ENCODE results near the gene GDPD3. TPM values are rescaled to one million over a fixed set of nuclear protein-coding genes. Genes with fewer than 3 reads are reported as not detected.
A peak's percentile ranks its signal among the peaks of the same experiment; 100 is the strongest.

The GDPD3 gene
- total and polyA plus RNA-seq, 2 donors from 2014 or later = 3.6 to 17.7 TPM

DNA sequence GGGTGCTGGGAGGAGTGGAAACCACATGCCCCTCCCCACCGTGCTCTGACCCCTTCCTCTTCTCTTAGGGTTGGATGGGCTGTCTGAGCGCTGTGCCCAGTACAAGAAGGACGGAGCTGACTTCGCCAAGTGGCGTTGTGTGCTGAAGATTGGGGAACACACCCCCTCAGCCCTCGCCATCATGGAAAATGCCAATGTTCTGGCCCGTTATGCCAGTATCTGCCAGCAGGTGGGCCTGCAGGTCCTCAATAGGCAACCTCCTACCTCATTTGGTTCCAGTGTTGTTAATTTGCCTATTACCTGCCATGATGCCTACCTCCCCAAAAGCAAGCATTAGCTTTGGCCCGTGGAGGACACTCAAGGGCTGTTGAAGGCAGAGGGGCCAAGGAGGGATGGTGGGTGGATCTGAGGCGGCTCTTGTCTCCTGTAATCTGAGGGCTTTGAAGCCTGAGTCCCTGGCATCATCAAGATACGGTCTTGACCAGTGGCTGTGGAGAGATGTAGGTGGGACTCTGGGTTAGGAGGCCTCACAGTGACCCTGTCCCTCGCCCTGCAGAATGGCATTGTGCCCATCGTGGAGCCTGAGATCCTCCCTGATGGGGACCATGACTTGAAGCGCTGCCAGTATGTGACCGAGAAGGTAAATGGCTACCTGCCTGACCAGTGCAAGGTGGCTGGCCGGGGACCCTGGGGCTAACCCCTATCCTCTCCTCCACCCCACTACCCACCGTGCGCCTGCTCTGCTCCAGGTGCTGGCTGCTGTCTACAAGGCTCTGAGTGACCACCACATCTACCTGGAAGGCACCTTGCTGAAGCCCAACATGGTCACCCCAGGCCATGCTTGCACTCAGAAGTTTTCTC, 44.4 kb downstream of the GDPD3 start:
- H3K27ac ChIP-seq (ENCODE audit: low read depth in 2 of 2, low read length in 2 of 2) = peak overlapping the region in 1 of 2 donors; percentile 32
- TF ChIP-seq, protein P1, sequence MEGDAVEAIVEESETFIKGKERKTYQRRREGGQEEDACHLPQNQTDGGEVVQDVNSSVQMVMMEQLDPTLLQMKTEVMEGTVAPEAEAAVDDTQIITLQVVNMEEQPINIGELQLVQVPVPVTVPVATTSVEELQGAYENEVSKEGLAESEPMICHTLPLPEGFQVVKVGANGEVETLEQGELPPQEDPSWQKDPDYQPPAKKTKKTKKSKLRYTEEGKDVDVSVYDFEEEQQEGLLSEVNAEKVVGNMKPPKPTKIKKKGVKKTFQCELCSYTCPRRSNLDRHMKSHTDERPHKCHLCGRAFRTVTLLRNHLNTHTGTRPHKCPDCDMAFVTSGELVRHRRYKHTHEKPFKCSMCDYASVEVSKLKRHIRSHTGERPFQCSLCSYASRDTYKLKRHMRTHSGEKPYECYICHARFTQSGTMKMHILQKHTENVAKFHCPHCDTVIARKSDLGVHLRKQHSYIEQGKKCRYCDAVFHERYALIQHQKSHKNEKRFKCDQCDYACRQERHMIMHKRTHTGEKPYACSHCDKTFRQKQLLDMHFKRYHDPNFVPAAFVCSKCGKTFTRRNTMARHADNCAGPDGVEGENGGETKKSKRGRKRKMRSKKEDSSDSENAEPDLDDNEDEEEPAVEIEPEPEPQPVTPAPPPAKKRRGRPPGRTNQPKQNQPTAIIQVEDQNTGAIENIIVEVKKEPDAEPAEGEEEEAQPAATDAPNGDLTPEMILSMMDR (IDR thresholded peaks at IDR 0.05; ENCODE audit: borderline replicate concordance, extremely low read depth, insufficient read depth) = peak; percentile 15
- FAIRE-seq (no peak), DNase-seq (peak in 1 of 5 donors; percentile 38)
- no peaks in the 10 kb centered on the region for H3K9me3 ChIP-seq (ENCODE audit: control insufficient read depth in 2 of 3, insufficient read depth in 1 of 3, low read length in 3 of 3)
- H3K27me3 ChIP-seq (ENCODE audit: control insufficient read depth, insufficient read depth, low read length) = no peaks in the 10 kb centered on the region
- H3K4me3 ChIP-seq (ENCODE audit: low read length in 3 of 3) = peak overlapping the region in 1 of 3 donors; percentile 12
- intact Hi-C loops (cut with DNase I) = no loop called here
- H3K36me3 ChIP-seq (ENCODE audit: control insufficient read depth in 2 of 3, insufficient read depth in 3 of 3, low read length in 3 of 3) = peaks cover 11 to 52% (median 34%) of the 10 kb centered on the region in 3 donors
- peaks cover 0 to 32% (median 9%) of the 10 kb centered on the region in 3 donors for H3K4me1 ChIP-seq (ENCODE audit: control insufficient read depth in 2 of 3, insufficient read depth in 2 of 3, low read depth in 1 of 3, low read length in 3 of 3)
- peak overlapping the region in 1 of 3 donors; percentile 42 for H3K9ac ChIP-seq (ENCODE audit: low read length in 3 of 3)

DNA sequence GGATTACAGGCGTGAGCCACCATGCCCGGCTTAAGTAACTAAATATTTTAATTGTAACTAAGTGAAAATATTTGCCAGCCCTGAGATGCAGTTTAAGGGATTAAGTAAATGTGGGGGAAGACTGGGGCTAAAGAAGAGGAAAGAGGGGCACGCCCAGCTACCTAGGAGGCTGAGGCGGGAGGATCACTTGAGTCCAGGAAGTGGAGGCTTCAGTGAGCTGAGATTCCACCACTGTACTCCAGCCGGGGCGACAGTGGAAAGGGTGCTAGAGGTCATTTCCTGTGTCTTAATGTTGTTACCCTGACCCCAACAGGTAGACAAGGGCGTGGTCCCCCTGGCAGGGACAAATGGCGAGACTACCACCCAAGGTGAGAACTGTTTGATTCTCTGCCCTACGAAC, 45.0 kb downstream of the GDPD3 start:
- Histone ChIP-seq H3K4me1 (ENCODE audit: control insufficient read depth in 2 of 3, insufficient read depth in 2 of 3, low read depth in 1 of 3, low read length in 3 of 3) (peaks cover 0 to 39% (median 16%) of the 10 kb centered on the region in 3 donors), H3K27ac (ENCODE audit: low read depth in 2 of 2, low read length in 2 of 2) (peak overlapping the region in 1 of 2 donors; percentile 32), H3K9me3 (ENCODE audit: control insufficient read depth in 2 of 3, insufficient read depth in 1 of 3, low read length in 3 of 3) (no peaks in the 10 kb centered on the region), H3K9ac (ENCODE audit: low read length in 3 of 3) (peak overlapping the region in 1 of 3 donors; percentile 42), H3K36me3 (ENCODE audit: control insufficient read depth in 2 of 3, insufficient read depth in 3 of 3, low read length in 3 of 3) (peaks cover 11 to 52% (median 34%) of the 10 kb centered on the region in 3 donors), H3K27me3 (ENCODE audit: control insufficient read depth, insufficient read depth, low read length) (no peaks in the 10 kb centered on the region), H3K4me3 (ENCODE audit: low read length in 3 of 3) (peak overlapping the region in 1 of 3 donors; percentile 8)
- intact Hi-C loops (cut with DNase I) = no loop called here
- FAIRE-seq (no peak), DNase-seq (no peak)
- TF ChIP-seq, protein P1 (IDR thresholded peaks at IDR 0.05; ENCODE audit: borderline replicate concordance, extremely low read depth, insufficient read depth) = no peak

DNA sequence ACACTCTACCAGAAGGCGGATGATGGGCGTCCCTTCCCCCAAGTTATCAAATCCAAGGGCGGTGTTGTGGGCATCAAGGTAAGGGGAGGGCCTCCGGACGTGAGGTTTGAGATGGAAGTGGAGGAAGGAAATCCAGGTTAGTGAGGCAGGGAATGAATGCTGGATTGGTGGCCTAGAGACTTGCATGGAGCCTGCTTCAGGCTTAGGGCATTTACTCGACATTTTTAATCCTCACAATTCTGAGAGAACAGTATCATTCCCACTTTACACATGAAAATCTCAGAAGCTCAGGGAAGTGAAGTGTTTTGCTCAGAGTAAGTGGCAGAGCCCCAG, 45.8 kb downstream of the GDPD3 start:
- FAIRE-seq = no peak

More for the DNA sequence above, 45.8 kb downstream of the GDPD3 start:
- no peaks in the 10 kb centered on the region for H3K9me3 ChIP-seq (ENCODE audit: control insufficient read depth in 2 of 3, insufficient read depth in 1 of 3, low read length in 3 of 3)
- intact Hi-C loops (cut with DNase I) = no loop called here
- H3K4me3 ChIP-seq (ENCODE audit: low read length in 3 of 3) = peak overlapping the region in 2 of 3 donors; percentile 64 to 91
- peak overlapping the region in 1 of 3 donors; percentile 97 for H3K9ac ChIP-seq (ENCODE audit: low read length in 3 of 3)
- H3K36me3 ChIP-seq (ENCODE audit: control insufficient read depth in 2 of 3, insufficient read depth in 3 of 3, low read length in 3 of 3) = peaks cover 11 to 52% (median 34%) of the 10 kb centered on the region in 3 donors
- no peak for DNase-seq
- peak overlapping the region in 1 of 2 donors; percentile 99 for H3K27ac ChIP-seq (ENCODE audit: low read depth in 2 of 2, low read length in 2 of 2)
- TF ChIP-seq, protein P1 (IDR thresholded peaks at IDR 0.05; ENCODE audit: borderline replicate concordance, extremely low read depth, insufficient read depth) = no peak
- no peaks in the 10 kb centered on the region for H3K27me3 ChIP-seq (ENCODE audit: control insufficient read depth, insufficient read depth, low read length)
- peaks cover 0 to 42% (median 18%) of the 10 kb centered on the region in 3 donors for H3K4me1 ChIP-seq (ENCODE audit: control insufficient read depth in 2 of 3, insufficient read depth in 2 of 3, low read depth in 1 of 3, low read length in 3 of 3)

Measured in kidney (tissue), 14 donors.